Amniotic epithelial cell (primary cell): ENCODE results near the gene AXIN1.
"Not testable (repeated sequence)": the region's sequence is repeated elsewhere in the genome, so short reads cannot be mapped to it uniquely, and the experiment has no call there.

ENCODE experiments used
- DNase-seq: peaks from one replicate; pipeline ENCODE4 v3.0.0-alpha.2; 2010; ENCODE audit warnings: low read depth

The AXIN1 gene

DNA sequence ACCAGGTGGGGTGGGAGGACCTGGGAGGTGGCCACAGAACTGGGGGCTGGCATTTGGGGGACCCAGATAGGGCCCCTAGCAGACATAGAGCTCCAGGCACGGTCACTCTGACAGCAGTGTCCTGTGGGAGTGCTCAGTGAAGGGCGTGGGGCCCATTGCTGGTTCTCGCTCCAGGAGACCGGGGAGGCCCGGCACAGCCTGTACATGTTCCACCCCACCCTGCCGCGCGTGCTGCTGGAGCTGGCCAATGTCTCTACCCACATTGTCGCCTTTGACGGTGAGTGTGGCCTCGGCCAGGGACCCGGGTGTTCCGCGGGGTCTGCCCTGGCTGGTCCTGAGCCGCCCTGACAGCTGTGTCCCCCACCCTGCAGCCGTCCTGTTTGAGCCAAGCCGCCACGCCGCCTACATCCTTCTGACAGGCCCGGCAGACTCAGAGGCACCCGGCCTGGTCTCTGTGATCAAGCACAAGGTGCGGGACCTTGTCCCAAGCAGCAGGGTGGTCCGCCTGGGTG lies 88.0 kb downstream of the AXIN1 start:
- DNase-seq, result no peak

DNA sequence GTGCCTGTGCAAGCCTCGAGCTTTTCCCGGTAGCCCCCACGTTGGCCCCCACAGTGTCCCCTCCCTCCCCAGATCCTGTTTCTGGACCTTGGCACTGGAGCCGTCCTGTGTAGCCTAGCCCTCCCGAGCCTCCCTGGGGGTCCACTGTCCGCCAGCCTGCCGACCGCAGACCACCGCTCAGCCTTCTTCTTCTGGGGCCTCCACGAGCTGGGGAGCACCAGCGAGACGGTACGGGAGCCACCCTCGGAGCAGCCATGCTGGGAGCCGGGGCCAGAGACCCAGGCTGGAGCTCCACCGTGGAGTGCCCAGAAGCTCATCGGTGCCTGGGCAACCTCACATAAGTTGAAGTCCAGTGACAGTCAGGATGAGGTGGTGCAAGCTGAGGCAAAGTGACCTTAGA lies 88.6 kb downstream of the AXIN1 start:
- no peak for DNase-seq

DNA sequence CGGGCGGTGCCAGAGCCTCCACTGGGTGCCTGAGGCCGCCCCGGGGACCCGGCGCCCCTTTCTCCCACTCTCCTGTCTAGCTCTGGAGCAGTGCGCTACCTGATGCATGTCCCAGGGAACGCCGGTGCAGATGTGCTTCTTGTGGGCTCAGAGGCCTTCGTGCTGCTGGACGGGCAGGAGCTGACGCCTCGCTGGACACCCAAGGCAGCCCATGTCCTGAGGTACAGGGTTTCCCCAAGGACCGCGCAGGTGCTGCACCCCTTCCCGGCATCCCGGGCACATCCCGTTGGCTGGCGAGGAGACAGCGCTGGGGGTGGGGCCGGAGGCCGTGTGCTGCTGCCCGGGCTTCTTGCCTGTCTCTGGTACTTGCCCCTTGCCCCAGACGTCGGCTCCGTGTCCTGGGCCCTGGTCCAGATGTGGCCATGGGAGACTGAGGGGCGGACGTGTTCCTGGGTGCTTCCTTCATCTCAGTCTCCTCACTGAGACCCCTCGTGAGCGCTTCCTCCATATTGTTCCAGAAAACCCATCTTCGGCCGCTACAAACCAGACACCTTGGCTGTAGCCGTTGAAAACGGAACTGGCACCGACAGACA lies 89.2 kb downstream of the AXIN1 start:
- DNase-seq, result no peak

DNA sequence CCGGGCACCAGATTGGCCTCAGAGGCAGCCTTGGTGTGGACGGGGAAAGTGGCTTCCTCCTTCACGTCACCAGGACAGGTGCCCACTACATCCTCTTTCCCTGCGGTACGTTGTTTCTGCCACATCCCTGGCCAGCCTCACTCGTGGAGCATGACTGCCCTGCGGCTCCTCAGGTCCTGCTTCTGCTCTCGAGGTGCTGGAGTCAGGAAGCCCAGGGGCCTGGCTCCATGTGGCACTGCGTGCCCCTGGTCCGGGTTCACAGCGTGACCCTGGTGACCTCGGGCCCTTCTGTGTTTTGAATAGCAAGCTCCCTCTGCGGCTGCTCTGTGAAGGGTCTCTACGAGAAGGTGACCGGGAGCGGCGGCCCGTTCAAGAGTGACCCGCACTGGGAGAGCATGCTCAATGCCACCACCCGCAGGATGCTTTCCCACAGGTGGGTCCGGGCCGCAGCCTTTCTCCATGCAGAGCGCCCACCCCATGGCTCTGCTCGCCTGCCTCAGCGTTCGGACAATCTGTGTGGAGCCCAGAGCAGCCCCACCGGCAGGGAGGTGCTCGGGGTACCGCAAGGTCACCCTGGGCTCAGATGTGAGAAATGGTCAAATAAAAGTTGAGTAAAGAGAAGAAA lies 90.3 kb downstream of the AXIN1 start:
- no peak for DNase-seq

DNA sequence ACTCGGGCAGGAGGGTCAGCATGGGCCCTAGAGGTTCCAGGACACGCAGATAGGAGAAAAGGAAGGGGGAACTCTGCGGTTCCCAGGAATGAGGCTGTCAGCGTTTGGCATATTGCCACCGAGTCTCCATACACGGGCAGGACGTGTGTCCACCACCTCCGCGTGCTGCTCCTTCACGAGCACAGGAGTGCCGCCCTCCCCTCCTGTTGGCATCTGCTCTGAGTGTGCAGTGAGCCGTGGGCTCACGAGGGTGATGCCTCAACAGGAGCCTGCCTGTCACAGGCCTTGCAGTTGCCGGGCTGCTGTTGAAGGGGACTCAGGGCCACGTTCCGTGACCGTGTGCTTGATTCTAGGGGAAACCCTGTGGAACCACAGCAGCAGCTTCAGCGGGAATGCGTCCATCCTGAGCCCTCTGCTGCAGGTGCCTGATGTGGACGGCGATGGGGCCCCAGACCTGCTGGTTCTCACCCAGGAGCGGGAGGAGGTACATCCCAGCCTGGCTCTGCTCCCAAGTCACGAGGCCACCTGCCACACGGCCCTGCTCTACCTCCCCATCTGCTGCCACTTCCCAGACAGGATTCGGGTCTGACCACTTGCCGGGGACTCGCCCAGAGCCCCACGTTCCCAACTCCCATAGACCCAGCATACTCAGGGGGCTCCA lies 91.4 kb downstream of the AXIN1 start:
- DNase-seq, result no peak

DNA sequence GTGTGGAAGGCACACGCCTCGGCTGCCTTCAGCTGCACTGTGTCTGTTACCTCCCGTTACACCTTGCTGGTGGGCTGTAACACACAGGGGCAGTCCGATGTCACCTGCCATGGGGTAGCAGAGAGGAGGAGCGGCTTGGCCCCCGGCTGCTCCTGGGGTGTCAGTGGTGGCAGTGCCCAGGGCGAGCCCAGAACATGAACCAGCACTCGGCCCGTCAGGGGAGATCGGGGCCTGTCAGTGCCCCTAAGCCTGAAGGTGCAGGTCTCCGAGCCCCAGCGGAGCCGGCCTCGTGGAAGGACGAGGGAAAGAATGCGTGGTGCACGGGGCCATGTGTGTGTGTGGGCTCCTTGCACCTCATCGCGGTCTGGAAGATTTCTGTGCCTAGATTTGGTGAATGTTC lies 92.2 kb downstream of the AXIN1 start:
- DNase-seq, result no peak

DNA sequence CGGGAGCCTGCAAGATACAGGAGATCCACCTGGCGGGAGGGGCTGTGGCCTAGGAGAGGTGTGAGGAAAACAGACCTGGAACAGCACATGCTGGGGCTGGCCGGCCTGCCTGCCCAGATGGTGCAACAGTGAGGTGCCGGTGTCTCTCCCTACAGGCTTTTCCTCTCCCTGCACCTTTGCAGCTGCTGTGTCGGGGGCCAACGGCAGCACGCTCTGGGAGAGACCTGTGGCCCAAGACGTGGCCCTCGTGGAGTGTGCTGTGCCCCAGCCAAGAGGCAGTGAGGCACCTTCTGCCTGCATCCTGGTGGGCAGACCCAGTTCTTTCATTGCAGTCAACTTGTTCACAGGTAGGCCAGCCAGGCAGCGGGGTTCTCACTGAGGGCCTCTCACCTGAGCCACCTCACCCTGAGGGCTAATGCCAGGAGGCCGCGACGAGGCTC lies 92.7 kb downstream of the AXIN1 start:
- DNase-seq, result no peak

DNA sequence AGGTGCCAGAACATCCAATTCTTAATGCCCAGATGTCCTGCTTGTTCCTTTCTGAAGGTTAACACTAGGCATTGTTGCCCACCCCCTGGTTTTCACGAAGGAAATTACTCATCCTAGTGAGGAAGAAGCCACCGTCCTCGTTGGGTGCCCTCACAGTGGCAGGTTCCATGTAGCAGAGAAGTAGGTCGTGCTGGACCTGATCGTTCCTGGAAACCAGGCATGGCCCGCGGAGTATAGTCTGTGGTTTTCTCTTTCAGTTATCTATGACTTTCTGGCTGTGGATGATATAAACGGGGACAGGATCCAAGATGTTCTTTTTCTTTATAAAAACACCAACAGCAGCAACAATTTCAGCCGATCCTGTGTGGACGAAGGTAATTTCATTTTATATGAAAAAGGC lies 93.3 kb downstream of the AXIN1 start:
- DNase-seq, result no peak

DNA sequence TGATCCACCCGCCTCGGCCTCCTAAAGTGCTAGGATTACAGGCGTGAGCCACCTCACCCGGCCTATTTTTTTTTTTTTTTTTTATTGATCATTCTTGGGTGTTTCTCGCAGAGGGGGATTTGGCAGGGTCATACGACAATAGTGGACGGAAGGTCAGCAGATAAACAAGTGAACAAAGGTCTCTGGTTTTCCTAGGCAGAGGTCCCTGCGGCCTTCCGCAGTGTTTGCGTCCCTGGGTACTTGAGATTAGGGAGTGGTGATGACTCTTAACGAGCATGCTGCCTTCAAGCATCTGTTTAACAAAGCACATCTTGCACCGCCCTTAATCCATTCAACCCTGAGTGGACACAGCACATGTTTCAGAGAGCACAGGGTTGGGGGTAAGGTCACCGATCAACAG lies 94.4 kb downstream of the AXIN1 start:
- DNase-seq, result not testable (repeated sequence)

DNA sequence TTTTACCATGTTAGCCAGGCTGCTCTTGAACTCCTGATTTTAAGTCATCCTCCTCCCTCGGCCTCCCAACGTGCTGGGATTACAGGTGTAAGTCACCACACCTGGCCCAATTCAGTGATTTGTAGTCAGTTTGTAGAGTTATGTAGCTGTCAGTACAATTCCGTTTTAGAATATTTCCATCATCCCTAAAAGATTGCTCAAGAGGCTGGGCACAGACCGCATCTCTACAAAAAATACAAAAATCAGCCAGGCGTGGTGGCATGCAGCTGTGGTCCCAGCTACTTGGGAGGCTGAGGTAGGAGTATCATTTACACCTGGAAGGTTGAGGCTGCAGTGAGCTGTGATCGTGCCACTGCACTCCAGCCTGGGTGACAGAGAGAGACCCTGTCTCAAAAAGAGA lies 97.3 kb downstream of the AXIN1 start:
- no peak for DNase-seq

DNA sequence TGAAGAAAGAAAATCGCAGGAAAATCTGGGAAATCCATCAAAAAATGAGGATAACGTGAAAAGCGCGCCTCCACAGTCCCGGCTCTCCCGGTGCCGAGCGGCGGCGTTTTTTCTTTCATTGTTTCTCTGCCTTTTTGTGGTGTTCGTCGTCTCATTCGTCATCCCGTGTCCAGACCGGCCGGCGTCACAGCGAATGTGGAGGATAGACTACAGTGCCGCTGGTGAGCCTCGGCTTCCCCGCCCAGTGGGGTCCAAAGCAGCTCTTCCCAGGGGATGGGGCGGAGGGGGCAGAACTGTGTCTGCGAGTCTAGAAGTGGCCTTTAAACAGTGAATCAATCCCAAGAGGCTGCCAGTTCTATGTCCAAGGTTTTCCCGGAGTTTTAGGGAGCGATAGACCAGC lies 98.1 kb downstream of the AXIN1 start:
- no peak for DNase-seq

DNA sequence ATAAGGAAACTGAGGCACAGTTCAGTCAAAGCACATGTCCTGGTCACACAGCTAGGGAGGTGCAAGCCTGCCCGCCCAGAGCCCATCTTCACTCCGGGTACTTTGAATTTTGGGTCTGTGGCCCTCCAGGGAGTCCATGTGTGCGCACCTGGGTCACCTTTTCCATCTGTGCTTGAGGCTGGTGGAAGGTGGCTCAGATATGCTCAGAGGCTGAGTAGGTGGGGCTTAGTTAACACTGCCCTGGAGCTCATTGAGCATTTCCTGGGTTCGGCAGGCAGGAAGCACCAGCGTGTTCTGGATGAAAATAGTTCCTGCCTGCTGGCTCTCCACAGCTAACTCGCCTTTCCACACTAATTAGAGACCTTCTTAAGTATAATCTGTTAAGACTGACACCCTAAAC lies 98.7 kb downstream of the AXIN1 start:
- no peak for DNase-seq

DNA sequence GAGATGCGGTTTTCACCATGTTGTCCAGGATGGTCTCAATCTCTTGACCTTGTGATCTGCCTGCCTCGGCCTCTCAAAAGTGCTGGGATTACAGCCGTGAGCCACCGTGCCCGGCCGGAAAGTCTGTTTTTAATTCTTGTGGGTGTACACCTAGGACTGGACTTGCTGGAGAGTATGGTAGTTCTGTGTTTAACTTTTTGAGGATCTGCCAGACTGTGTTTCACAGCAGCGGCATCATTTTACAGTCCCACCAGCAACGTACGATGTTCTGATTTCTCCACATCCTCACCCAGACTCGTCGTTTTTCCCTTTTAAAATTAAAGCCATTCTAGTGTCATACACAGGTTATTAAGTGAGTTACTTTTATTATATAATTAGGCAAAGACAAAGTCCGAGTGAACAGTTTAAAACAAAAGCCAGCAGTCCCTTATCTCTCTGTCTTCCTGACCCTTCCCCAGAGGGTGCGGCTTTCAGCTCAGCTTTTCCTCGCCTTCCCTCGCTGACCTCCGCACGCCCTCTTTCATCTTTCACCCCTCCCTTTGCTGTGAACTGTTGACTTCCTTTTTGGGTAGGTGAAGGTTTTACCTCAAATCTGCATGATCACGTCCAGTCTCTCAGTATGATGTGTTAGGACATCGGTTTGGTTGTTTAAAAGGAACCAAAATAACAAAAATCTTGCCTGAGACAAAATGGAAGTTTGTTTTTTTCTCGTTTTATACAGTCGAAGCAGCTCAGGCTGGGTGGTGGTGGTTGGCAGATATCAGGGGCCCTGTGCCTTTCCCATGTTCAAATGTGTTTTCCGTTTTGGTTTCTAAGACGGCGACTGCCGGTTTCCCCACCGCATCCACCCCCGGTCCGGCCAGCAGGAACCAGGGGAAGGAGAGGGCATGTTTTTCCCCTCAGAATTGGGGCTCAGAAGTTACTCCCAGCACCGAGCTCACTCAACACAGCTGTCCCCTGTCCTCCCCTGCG lies 99.9 kb downstream of the AXIN1 start:
- no peak for DNase-seq

DNA sequence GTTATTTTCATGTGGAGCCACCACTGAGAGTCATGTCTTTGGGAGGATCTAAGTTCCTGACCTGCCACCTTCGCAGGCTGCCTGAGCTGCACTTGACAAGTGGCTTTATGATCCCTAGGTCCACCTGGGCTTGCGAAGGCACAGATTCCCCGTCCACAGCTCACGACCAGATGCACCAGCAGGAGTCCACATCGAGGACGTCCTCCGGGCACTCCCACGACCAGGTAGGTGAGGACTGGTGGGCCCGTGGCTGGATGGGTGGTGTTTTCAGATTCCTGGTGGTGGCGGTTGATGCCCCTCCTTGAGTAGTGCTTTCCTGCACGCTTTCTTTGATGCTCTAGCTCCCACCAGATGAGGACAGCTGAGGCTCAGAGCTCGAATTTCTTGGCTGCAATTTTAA lies 103.1 kb downstream of the AXIN1 start:
- DNase-seq, result no peak

DNA sequence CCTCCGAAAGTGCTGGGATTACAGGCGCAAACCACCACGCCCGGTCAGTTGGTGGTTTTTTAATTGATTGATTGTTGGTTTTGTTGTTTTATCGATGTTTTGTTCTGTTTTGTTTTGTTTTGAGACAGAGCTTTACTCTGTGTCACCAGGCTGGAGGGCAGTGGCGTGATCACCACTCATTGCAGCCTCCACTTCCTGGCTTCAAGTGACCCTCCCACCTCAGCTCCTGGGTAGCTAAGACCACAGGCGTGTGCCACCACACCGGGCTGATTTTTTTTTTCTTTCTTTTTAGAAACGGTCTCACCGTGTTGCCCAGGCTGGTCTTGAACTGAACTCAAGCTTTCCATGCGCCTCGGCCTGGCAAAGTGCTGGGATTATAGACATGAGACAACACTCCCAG lies 105.5 kb downstream of the AXIN1 start:
- no peak for DNase-seq

DNA sequence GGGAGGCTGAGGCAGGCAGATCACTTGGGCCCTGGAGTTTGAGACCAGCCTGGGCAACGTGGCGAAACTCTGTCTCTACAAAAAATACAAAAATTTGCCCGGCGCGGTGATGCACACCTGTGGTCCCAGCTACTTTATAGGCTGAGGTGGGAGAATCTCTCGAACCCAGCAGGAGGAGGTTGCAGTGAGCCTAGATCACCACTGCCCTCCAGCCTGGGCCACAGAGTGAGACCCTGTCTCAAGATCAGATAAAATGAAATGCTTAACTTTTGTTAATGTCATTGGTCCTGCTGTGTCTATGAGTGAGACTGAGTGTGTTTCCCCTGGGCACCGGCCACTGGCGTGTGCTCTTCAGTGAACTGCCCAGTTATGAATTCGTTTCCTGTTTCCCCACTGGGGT lies 107.4 kb downstream of the AXIN1 start:
- no peak for DNase-seq

DNA sequence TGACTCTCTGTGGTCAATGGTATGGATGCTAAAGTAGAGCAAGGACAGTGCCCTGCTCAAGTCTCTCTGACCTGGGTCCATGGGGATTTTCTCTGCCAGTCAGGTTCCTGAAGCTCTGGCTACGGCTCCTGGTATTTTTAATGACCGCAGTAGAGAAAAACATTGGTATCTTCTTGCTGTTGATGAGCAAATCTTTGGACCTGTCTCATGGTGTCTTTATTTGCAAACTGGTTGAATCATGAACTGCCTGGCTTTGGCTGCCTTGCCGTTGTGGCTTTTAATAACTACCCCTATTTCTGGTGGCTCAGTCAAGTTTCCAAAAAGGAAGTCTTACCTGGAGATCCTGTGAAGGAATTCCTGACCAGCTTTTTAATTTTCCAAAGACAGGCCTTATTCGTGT lies 109.2 kb downstream of the AXIN1 start:
- DNase-seq, result no peak

DNA sequence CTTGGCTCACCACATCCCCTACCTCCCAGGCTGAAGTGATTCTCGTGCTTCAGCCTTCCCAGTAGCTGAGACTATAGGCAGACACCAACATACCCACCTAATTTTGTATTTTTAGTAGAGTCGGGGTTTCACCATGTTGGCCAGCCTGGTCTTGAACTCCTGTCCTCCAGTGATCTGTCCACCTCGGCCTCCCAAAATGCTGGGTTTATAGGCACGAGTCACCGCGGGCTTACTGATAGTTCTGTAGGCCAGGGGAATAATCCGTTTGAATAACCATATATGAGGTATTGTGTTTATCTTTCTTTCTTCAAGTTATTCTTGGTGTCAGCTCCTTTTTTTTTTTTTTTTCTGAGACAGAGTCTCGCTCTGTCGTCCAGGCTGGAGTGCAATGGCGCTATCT lies 110.2 kb downstream of the AXIN1 start:
- DNase-seq, result no peak

DNA sequence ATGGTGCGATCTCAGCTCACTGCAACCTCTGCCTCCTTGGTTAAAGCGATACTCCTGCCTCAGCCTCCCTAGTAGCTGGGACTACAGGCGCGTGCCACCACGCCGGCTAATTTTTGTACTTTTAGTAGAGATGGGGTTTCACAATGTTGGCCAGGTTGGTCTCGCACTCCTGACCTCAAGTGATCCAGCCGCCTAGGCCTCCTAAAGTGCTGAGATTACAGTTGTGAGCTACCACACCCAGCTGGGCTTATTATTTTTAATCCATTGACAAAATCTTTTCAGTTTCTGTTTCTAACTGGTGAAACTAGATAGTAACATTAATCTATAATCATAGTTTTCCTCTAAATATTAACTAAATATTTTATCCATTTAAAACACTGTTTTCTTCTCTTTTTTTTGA lies 112.0 kb downstream of the AXIN1 start:
- no peak for DNase-seq

DNA sequence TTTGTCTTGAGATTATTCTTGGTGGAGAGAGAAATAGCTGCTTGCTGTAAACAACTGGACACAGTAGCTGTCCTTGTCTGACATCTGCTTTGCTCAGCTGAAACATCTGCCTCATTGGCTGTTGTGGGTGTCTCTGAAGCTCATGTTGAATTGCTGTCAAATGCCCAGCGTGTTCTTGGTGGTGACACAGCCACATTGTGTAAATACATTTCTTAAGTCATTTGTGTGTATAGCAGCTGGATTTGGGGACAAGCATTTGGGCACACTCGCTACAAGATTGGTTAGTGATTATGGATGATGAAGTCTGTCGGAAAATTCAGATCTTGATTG lies 112.6 kb downstream of the AXIN1 start:
- no peak for DNase-seq
